ENCODE data around the gene CFAP61. TPM values are rescaled to one million over a fixed set of nuclear protein-coding genes. Genes with fewer than 3 reads are reported as not detected.

The CFAP61 gene
- total RNA-seq, 4 donors from 2014 or later, result 0.38 TPM; not detected in 3

DNA sequence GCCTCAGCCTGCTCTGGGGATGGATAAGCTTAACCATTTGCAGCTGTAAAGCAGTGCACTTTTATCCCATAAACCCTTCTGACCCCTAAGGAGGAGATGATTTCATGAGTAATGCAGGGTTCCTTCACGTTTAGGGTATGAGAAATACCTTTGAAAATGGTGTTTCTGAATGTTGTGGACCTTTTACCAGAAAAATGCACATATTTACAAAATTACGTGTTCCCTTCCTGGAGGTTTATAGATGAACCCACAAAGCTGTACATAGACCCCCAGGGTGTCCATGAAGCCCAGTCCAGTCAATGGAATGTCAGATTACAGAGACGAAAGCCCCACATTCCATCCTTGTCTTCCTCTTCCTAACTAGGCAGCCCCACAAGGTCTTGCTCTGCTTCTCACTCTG is 237.0 kb downstream of the CFAP61 start:
- no peaks in the 10 kb centered on the region for H3K9me3 ChIP-seq
- H3K36me3 ChIP-seq, result no peaks in the 10 kb centered on the region
- H3K27ac ChIP-seq, result no peak overlapping the region
- TF ChIP-seq, protein P1, sequence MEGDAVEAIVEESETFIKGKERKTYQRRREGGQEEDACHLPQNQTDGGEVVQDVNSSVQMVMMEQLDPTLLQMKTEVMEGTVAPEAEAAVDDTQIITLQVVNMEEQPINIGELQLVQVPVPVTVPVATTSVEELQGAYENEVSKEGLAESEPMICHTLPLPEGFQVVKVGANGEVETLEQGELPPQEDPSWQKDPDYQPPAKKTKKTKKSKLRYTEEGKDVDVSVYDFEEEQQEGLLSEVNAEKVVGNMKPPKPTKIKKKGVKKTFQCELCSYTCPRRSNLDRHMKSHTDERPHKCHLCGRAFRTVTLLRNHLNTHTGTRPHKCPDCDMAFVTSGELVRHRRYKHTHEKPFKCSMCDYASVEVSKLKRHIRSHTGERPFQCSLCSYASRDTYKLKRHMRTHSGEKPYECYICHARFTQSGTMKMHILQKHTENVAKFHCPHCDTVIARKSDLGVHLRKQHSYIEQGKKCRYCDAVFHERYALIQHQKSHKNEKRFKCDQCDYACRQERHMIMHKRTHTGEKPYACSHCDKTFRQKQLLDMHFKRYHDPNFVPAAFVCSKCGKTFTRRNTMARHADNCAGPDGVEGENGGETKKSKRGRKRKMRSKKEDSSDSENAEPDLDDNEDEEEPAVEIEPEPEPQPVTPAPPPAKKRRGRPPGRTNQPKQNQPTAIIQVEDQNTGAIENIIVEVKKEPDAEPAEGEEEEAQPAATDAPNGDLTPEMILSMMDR (IDR thresholded peaks at IDR 0.05), result no peak
- TF ChIP-seq POLR2A (IDR thresholded peaks at IDR 0.05), result no peak
- intact Hi-C loops (cut with DNase I), result no loop called here
- H3K4me3 ChIP-seq, result no peak overlapping the region
- WGBS, 2 donors, result 65 to 69% methylated on average over 3 of the region's 3 CpGs
- H3K27me3 ChIP-seq, result peaks cover 0 to 14% (median 0%) of the 10 kb centered on the region in 4 donors
- no peak for DNase-seq
- H3K4me1 ChIP-seq, result no peaks in the 10 kb centered on the region

DNA sequence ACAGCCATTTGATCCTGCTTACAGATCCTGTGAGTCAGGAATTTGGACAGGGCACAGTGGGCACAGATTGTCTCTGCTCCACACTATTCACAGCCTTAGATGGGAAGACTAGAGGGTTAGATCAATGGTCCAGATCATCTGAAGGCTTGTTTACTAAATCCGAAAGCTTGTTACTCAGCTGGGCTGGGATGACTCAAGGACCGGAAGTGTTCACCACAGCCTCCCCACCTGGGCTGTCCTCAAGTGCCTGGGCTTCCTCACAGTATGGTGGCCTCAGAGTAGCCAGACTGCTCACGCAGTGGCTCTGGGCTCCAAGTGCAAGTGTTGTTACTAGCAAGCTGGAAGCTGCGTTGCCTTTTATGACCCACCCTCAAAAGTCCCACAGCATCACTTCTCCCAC is 240.1 kb downstream of the CFAP61 start:
- 80% methylated on average over 1 of the region's 4 CpGs; no CpG with 5 or more reads in 1 of the 2 donors for WGBS, 2 donors
- no peaks in the 10 kb centered on the region for H3K4me1 ChIP-seq
- TF ChIP-seq POLR2A (IDR thresholded peaks at IDR 0.05), result no peak
- TF ChIP-seq, protein P1 (IDR thresholded peaks at IDR 0.05), result no peak
- intact Hi-C loops (cut with DNase I), result no loop called here
- H3K27me3 ChIP-seq, result peaks cover 0 to 6% (median 0%) of the 10 kb centered on the region in 4 donors
- no peak overlapping the region for H3K4me3 ChIP-seq
- no peaks in the 10 kb centered on the region for H3K9me3 ChIP-seq
- no peak for DNase-seq
- H3K27ac ChIP-seq, result no peak overlapping the region
- no peaks in the 10 kb centered on the region for H3K36me3 ChIP-seq

GRCh38 chr20:20293141-20293540 is 240.8 kb downstream of the CFAP61 start:
- 77% methylated on average over 4 of the region's 4 CpGs for WGBS, 2 donors
- no peak overlapping the region for H3K4me3 ChIP-seq
- no peaks in the 10 kb centered on the region for H3K36me3 ChIP-seq
- no peak overlapping the region for H3K27ac ChIP-seq
- no peaks in the 10 kb centered on the region for H3K4me1 ChIP-seq
- H3K27me3 ChIP-seq, result peaks cover 0 to 2% (median 0%) of the 10 kb centered on the region in 4 donors
- no peaks in the 10 kb centered on the region for H3K9me3 ChIP-seq
- DNase-seq, result no peak
- intact Hi-C loops (cut with DNase I), result no loop called here
- TF ChIP-seq POLR2A (IDR thresholded peaks at IDR 0.05), result no peak
- TF ChIP-seq, protein P1 (IDR thresholded peaks at IDR 0.05), result no peak

- DNase-seq, result no peak
- Histone ChIP-seq H3K27ac (no peak overlapping the region), H3K9me3 (no peaks in the 10 kb centered on the region), H3K27me3 (no peaks in the 10 kb centered on the region), H3K4me1 (no peaks in the 10 kb centered on the region), H3K36me3 (no peaks in the 10 kb centered on the region), H3K4me3 (no peak overlapping the region)
- 75 to 81% methylated on average over 7 of the region's 7 CpGs for WGBS, 2 donors
- intact Hi-C loops (cut with DNase I), result no loop called here
- TF ChIP-seq POLR2A (IDR thresholded peaks at IDR 0.05), result no peak
- TF ChIP-seq, protein P1 (IDR thresholded peaks at IDR 0.05), result no peak
Measured at GRCh38 chr20:20293691-20294385, 241.5 kb downstream of the CFAP61 start.

DNA sequence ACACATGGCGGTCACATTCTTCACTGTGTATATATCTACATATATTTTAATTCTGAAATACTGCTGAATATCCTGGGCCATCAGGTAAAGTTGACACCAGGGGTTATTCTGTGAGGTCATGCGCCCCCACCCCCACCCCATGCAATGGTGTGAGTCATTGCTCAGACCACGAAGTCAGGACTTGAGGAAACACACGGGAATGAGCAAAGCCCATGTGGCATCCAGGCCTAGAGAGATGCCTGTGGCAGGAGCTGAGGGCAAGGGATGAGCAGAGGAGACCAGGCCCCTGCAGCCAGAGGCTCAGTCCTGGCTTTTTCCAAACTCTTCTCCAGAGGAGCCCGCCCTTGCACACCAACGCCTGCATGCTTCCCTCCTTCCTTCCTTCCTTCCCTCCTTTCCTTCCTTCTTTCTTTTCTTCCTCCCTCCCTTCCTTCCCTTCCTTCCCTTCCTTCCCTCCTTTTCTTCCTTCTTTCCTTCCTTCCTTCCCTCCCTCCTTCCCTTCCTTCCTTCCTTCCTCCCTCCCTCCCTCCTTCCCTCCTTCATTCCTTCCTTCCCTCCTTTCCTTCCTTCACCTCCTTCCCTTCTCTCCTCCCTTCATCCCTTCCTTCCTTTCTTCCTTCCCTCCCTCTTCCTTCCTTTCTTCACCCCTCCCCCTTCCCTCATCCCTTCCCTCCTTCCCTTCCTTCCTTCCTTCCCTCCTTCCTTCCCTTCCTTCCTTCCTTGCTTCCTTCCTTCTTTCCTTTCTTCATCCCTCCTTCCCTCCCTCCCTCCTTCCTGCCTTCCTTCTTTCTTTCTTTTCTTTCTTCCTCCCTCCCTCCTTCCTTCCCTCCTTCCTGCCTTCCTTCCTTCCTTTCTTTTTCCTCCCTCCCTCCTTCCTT is 243.5 kb downstream of the CFAP61 start:
- no peak overlapping the region for H3K27ac ChIP-seq
- H3K4me3 ChIP-seq, result no peak overlapping the region
- intact Hi-C loops (cut with DNase I), result no loop called here
- no peak for TF ChIP-seq POLR2A (IDR thresholded peaks at IDR 0.05)
- TF ChIP-seq, protein P1 (IDR thresholded peaks at IDR 0.05), result no peak
- H3K9me3 ChIP-seq, result no peaks in the 10 kb centered on the region
- H3K4me1 ChIP-seq, result no peaks in the 10 kb centered on the region
- no peak for DNase-seq
- no peaks in the 10 kb centered on the region for H3K36me3 ChIP-seq
- WGBS, 2 donors, result 80 to 95% methylated on average over 2 to 3 of the region's 6 CpGs
- H3K27me3 ChIP-seq, result no peaks in the 10 kb centered on the region
